Osteocyte (in vitro differentiated cells): ENCODE measurements around the gene ZNF618. TPM values are rescaled to one million over a fixed set of nuclear protein-coding genes. Genes with fewer than 3 reads are reported as not detected.

Experiments
- DNase-seq: peaks from one replicate; pipeline ENCODE4 v3.0.0; 2021; ENCODE audit warnings: mixed read lengths; ENCODE audit not compliant: unreplicated experiment; ENCODE audit errors: extremely low spot score
- H3K27ac Mint-ChIP-seq: one replicate; pipeline ENCODE4 v1.8.0; 2021; ENCODE audit warnings: mild to moderate bottlenecking, mixed read lengths; ENCODE audit not compliant: unreplicated experiment
- H3K27me3 Mint-ChIP-seq: one replicate; pipeline ENCODE4 v1.8.0; 2021; ENCODE audit warnings: mixed read lengths; ENCODE audit not compliant: unreplicated experiment
- H3K36me3 Mint-ChIP-seq: one replicate; pipeline ENCODE4 v1.8.0; 2021; ENCODE audit warnings: mixed read lengths; ENCODE audit not compliant: unreplicated experiment
- H3K4me1 Mint-ChIP-seq: one replicate; pipeline ENCODE4 v1.8.0; 2021; ENCODE audit warnings: mixed read lengths; ENCODE audit not compliant: unreplicated experiment
- H3K4me3 Mint-ChIP-seq: one replicate; pipeline ENCODE4 v1.8.0; 2021; ENCODE audit warnings: mild to moderate bottlenecking, moderate library complexity, mixed read lengths; ENCODE audit not compliant: unreplicated experiment
- H3K9me3 Mint-ChIP-seq: one replicate; pipeline ENCODE4 v1.8.0; 2021; ENCODE audit warnings: mixed read lengths; ENCODE audit not compliant: unreplicated experiment
- CTCF ChIP-seq: fragments of 200-600 bp; sonication (generic); IDR thresholded peaks from 2 replicates; pipeline ENCODE4 v1.5.0; 2021; ENCODE audit warnings: antibody characterized with exemption, mild to moderate bottlenecking, moderate library complexity
- total RNA-seq: library from RNA; stranded (reverse); gene quantifications from 2 replicates; pipeline ENCODE4 v1.2.1, GENCODE V29; 2021

ZNF618 gene
- total RNA-seq, 1 donor from 2014 or later: 36.8 TPM

- Mint-ChIP-seq H3K4me3 (no peak overlapping the region), H3K36me3 (peaks cover 14% of the 10 kb centered on the region), H3K9me3 (no peaks in the 10 kb centered on the region), H3K27me3 (no peaks in the 10 kb centered on the region), H3K4me1 (peaks cover 13% of the 10 kb centered on the region), H3K27ac (no peak overlapping the region)
- TF ChIP-seq CTCF: no peak
- DNase-seq: no peak
These were observed 87.8 kb downstream of the ZNF618 start for GRCh38 chr9:113963696-113964494.

- Mint-ChIP-seq H3K27me3 (no peaks in the 10 kb centered on the region), H3K4me3 (no peak overlapping the region), H3K9me3 (no peaks in the 10 kb centered on the region), H3K36me3 (peaks cover 20% of the 10 kb centered on the region), H3K27ac (no peak overlapping the region), H3K4me1 (peaks cover 9% of the 10 kb centered on the region)
- no peak for DNase-seq
- TF ChIP-seq CTCF: no peak
These were observed 88.5 kb downstream of the ZNF618 start for GRCh38 chr9:113964495-113965170.

- no peak for TF ChIP-seq CTCF
- peaks cover 25% of the 10 kb centered on the region for H3K36me3 Mint-ChIP-seq
- peaks cover 4% of the 10 kb centered on the region for H3K4me1 Mint-ChIP-seq
- no peaks in the 10 kb centered on the region for H3K27me3 Mint-ChIP-seq
- peak overlapping the region; percentile 42 for H3K27ac Mint-ChIP-seq
- DNase-seq: no peak
- H3K4me3 Mint-ChIP-seq: no peak overlapping the region
- H3K9me3 Mint-ChIP-seq: no peaks in the 10 kb centered on the region
These were observed 90.3 kb downstream of the ZNF618 start for GRCh38 chr9:113966394-113966793.

- Mint-ChIP-seq H3K4me3 (no peak overlapping the region), H3K36me3 (peaks cover 25% of the 10 kb centered on the region), H3K27me3 (no peaks in the 10 kb centered on the region), H3K27ac (no peak overlapping the region), H3K4me1 (peaks cover 4% of the 10 kb centered on the region), H3K9me3 (no peaks in the 10 kb centered on the region)
- no peak for DNase-seq
- no peak for TF ChIP-seq CTCF
These were observed 91.3 kb downstream of the ZNF618 start for GRCh38 chr9:113967380-113967779.

GRCh38 chr9:113969343-113969742 is 93.2 kb downstream of the ZNF618 start:
- Mint-ChIP-seq H3K9me3 (no peaks in the 10 kb centered on the region), H3K4me3 (no peak overlapping the region), H3K36me3 (peaks cover 23% of the 10 kb centered on the region), H3K27me3 (no peaks in the 10 kb centered on the region), H3K27ac (no peak overlapping the region), H3K4me1 (peaks cover 18% of the 10 kb centered on the region)
- TF ChIP-seq CTCF: no peak
- DNase-seq: no peak
